SK-N-MC (cell line): ENCODE measurements around the gene PEX14.

Source experiments
- EZH2 ChIP-seq: fragments of 200-600 bp; sonication (generic); IDR thresholded peaks from one replicate; pipeline ENCODE4 v1.6.1; 2017; ENCODE audit warnings: antibody characterized with exemption
- POLR2AphosphoS5 ChIP-seq: IDR thresholded peaks from 2 replicates; pipeline ENCODE4 v1.6.1; 2012; ENCODE audit warnings: mild to moderate bottlenecking, low read depth, low read length, borderline replicate concordance

GRCh38 chr1:10433790-10434189 lies 41.0 kb upstream of the PEX14 start:
- TF ChIP-seq EZH2 (no peak), POLR2AphosphoS5 (no peak)
